CD4-positive, CD25-positive, alpha-beta regulatory T cell (primary cell): Measurements from ENCODE around the gene ITGA11. TPM values are rescaled to one million over a fixed set of nuclear protein-coding genes. Genes with fewer than 3 reads are reported as not detected.

ENCODE experiments used
- ATAC-seq, 2 donors: fragments of 150-1000 bp; cut with Tn5 transposase; one replicate each; pipeline ENCODE4 v1.10.0; 2021; ENCODE audit warnings: low read depth in 2 of 2, moderate number of reproducible peaks in 2 of 2, moderate library complexity in 1 of 2
- DNase-seq, 3 donors: peaks; one replicate each; pipeline versions ENCODE4 v3.0.0 to v3.0.0-alpha.2; 2012 to 2022; ENCODE audit warnings: mixed read lengths in 1 of 3
- H3K27ac ChIP-seq: one replicate; pipeline ENCODE4 v1.7.0; 2013; ENCODE audit warnings: mild to moderate bottlenecking, low read length; ENCODE audit not compliant: insufficient read depth, poor library complexity, severe bottlenecking
- H3K27me3 ChIP-seq: one replicate; pipeline ENCODE4 v1.7.0; 2013; ENCODE audit warnings: low read length; ENCODE audit not compliant: control insufficient read depth, insufficient read depth
- H3K36me3 ChIP-seq: one replicate; pipeline ENCODE4 v1.7.0; 2013; ENCODE audit warnings: mild to moderate bottlenecking, low read length, moderate library complexity; ENCODE audit not compliant: control insufficient read depth, insufficient read depth
- H3K4me1 ChIP-seq: 2 replicates; pipeline ENCODE4 v1.7.0; 2013; ENCODE audit warnings: mild to moderate bottlenecking, low read length; ENCODE audit not compliant: insufficient read depth, control insufficient read depth, poor library complexity, severe bottlenecking
- H3K4me3 ChIP-seq: one replicate; pipeline ENCODE4 v1.7.0; 2013; ENCODE audit warnings: low read depth, mild to moderate bottlenecking, low read length, moderate library complexity
- H3K9me3 ChIP-seq, 2 experiments: 1 replicate in 1 of 2; 2 replicates in 1 of 2; pipeline ENCODE4 v1.7.0; 2013; ENCODE audit warnings: low read length in 2 of 2, mild to moderate bottlenecking in 1 of 2, moderate library complexity in 1 of 2; ENCODE audit not compliant: control insufficient read depth in 2 of 2
- H3K27ac Mint-ChIP-seq, 3 donors: one replicate each; pipeline ENCODE4 v1.8.0; 2020 to 2022; ENCODE audit warnings: mild to moderate bottlenecking in 3 of 3, mixed read lengths in 3 of 3, moderate library complexity in 2 of 3
- H3K27me3 Mint-ChIP-seq: one replicate; pipeline ENCODE4 v1.8.0; 2022; ENCODE audit warnings: mild to moderate bottlenecking, mixed read lengths
- H3K36me3 Mint-ChIP-seq: one replicate; pipeline ENCODE4 v1.8.0; 2020; ENCODE audit warnings: mixed read lengths
- H3K4me1 Mint-ChIP-seq, 4 donors: one replicate each; pipeline ENCODE4 v1.8.0; 2020 to 2022; ENCODE audit warnings: mixed read lengths in 4 of 4, mild to moderate bottlenecking in 1 of 4
- H3K4me3 Mint-ChIP-seq, 4 donors: one replicate each; pipeline ENCODE4 v1.8.0; 2020 to 2022; ENCODE audit warnings: mild to moderate bottlenecking in 4 of 4, mixed read lengths in 4 of 4, moderate library complexity in 3 of 4
- H3K9me3 Mint-ChIP-seq, 7 donors: one replicate each; pipeline ENCODE4 v1.8.0; 2020 to 2022; ENCODE audit warnings: mixed read lengths in 7 of 7, mild to moderate bottlenecking in 3 of 7, moderate library complexity in 2 of 7
- polyA plus RNA-seq, 4 donors: library from polyadenylated mRNA; unstranded; fragments of 300-500 nt; fragmentation: Illumina TruSeq; gene quantifications; one replicate each; pipeline ENCODE4 v1.2.3, GENCODE V29; 2021
- total RNA-seq: library from RNA; stranded (reverse); gene quantifications from one replicate; pipeline ENCODE4 v1.2.3, GENCODE V29; 2022

Gene ITGA11
- total and polyA plus RNA-seq, 5 donors from 2014 or later = 0.02 to 0.05 TPM; not detected in 3

- Histone ChIP-seq H3K27me3 (no peaks in the 10 kb centered on the region), H3K27ac (no peak overlapping the region), H3K4me3 (no peak overlapping the region), H3K4me1 (no peaks in the 10 kb centered on the region), H3K9me3 (no peaks in the 10 kb centered on the region), H3K36me3 (no peaks in the 10 kb centered on the region)
- Mint-ChIP-seq H3K4me3 (no peak overlapping the region), H3K9me3 (peaks cover 0 to 3% (median 0%) of the 10 kb centered on the region in 7 donors), H3K27ac (no peak overlapping the region), H3K27me3 (peaks cover 11% of the 10 kb centered on the region), H3K36me3 (no peaks in the 10 kb centered on the region), H3K4me1 (no peaks in the 10 kb centered on the region)
- ATAC-seq (no peak), DNase-seq (no peak)
Measured at GRCh38 chr15:68341760-68342725, 89.9 kb downstream of the ITGA11 start.

GRCh38 chr15:68340726-68341671 is 91.0 kb downstream of the ITGA11 start:
- Mint-ChIP-seq H3K9me3 (peaks cover 0 to 3% (median 0%) of the 10 kb centered on the region in 7 donors), H3K4me3 (no peak overlapping the region), H3K4me1 (no peaks in the 10 kb centered on the region), H3K27ac (no peak overlapping the region), H3K27me3 (peaks cover 6% of the 10 kb centered on the region), H3K36me3 (no peaks in the 10 kb centered on the region)
- no peak for ATAC-seq
- Histone ChIP-seq H3K36me3 (no peaks in the 10 kb centered on the region), H3K4me3 (no peak overlapping the region), H3K9me3 (no peaks in the 10 kb centered on the region), H3K27me3 (no peaks in the 10 kb centered on the region), H3K4me1 (no peaks in the 10 kb centered on the region), H3K27ac (no peak overlapping the region)
- no peak for DNase-seq

GRCh38 chr15:68339481-68339880 is 92.5 kb downstream of the ITGA11 start:
- Histone ChIP-seq H3K27me3 (no peaks in the 10 kb centered on the region), H3K4me1 (no peaks in the 10 kb centered on the region), H3K9me3 (no peaks in the 10 kb centered on the region), H3K27ac (no peak overlapping the region), H3K4me3 (no peak overlapping the region), H3K36me3 (no peaks in the 10 kb centered on the region)
- ATAC-seq (no peak), DNase-seq (no peak)
- Mint-ChIP-seq H3K4me3 (no peak overlapping the region), H3K27ac (no peak overlapping the region), H3K9me3 (peaks cover 0 to 1% (median 0%) of the 10 kb centered on the region in 7 donors), H3K4me1 (no peaks in the 10 kb centered on the region), H3K27me3 (peaks cover 6% of the 10 kb centered on the region), H3K36me3 (no peaks in the 10 kb centered on the region)

- H3K27me3 ChIP-seq = no peaks in the 10 kb centered on the region
- no peaks in the 10 kb centered on the region for H3K36me3 ChIP-seq
- H3K9me3 ChIP-seq = no peaks in the 10 kb centered on the region
- Mint-ChIP-seq H3K4me3 (no peak overlapping the region), H3K4me1 (peaks cover 0 to 2% (median 0%) of the 10 kb centered on the region in 4 donors), H3K36me3 (no peaks in the 10 kb centered on the region), H3K9me3 (peaks cover 0 to 2% (median 0%) of the 10 kb centered on the region in 7 donors), H3K27ac (no peak overlapping the region), H3K27me3 (peaks cover 6% of the 10 kb centered on the region)
- DNase-seq = no peak
- ATAC-seq = no peak
- H3K4me1 ChIP-seq = no peaks in the 10 kb centered on the region
- H3K27ac ChIP-seq = no peak overlapping the region
- H3K4me3 ChIP-seq = no peak overlapping the region
Measured at GRCh38 chr15:68337826-68338225, 94.1 kb downstream of the ITGA11 start.

GRCh38 chr15:68336516-68336915 is 95.4 kb downstream of the ITGA11 start:
- no peaks in the 10 kb centered on the region for H3K9me3 ChIP-seq
- H3K4me3 Mint-ChIP-seq = no peak overlapping the region
- H3K27ac Mint-ChIP-seq = no peak overlapping the region
- no peak for ATAC-seq
- H3K4me1 ChIP-seq = no peaks in the 10 kb centered on the region
- H3K27me3 ChIP-seq = no peaks in the 10 kb centered on the region
- no peaks in the 10 kb centered on the region for H3K36me3 ChIP-seq
- H3K36me3 Mint-ChIP-seq = no peaks in the 10 kb centered on the region
- H3K27ac ChIP-seq = no peak overlapping the region
- no peaks in the 10 kb centered on the region for H3K27me3 Mint-ChIP-seq
- peaks cover 0 to 2% (median 0%) of the 10 kb centered on the region in 4 donors for H3K4me1 Mint-ChIP-seq
- DNase-seq = no peak
- no peak overlapping the region for H3K4me3 ChIP-seq
- peaks cover 0 to 2% (median 0%) of the 10 kb centered on the region in 7 donors for H3K9me3 Mint-ChIP-seq

GRCh38 chr15:68335655-68336054 is 96.3 kb downstream of the ITGA11 start:
- Mint-ChIP-seq H3K9me3 (peaks cover 0 to 2% (median 0%) of the 10 kb centered on the region in 7 donors), H3K4me1 (peaks cover 0 to 2% (median 0%) of the 10 kb centered on the region in 4 donors), H3K27me3 (no peaks in the 10 kb centered on the region), H3K4me3 (no peak overlapping the region), H3K36me3 (no peaks in the 10 kb centered on the region), H3K27ac (no peak overlapping the region)
- Histone ChIP-seq H3K27me3 (no peaks in the 10 kb centered on the region), H3K4me3 (no peak overlapping the region), H3K36me3 (no peaks in the 10 kb centered on the region), H3K9me3 (no peaks in the 10 kb centered on the region), H3K27ac (no peak overlapping the region), H3K4me1 (no peaks in the 10 kb centered on the region)
- DNase-seq (no peak), ATAC-seq (no peak)

- Histone ChIP-seq H3K4me1 (no peaks in the 10 kb centered on the region), H3K36me3 (no peaks in the 10 kb centered on the region), H3K27me3 (no peaks in the 10 kb centered on the region), H3K9me3 (no peaks in the 10 kb centered on the region), H3K4me3 (no peak overlapping the region), H3K27ac (no peak overlapping the region)
- no peak for DNase-seq
- Mint-ChIP-seq H3K4me3 (no peak overlapping the region), H3K27ac (no peak overlapping the region), H3K36me3 (no peaks in the 10 kb centered on the region), H3K27me3 (no peaks in the 10 kb centered on the region), H3K4me1 (peaks cover 0 to 2% (median 0%) of the 10 kb centered on the region in 4 donors), H3K9me3 (peaks cover 0 to 2% (median 0%) of the 10 kb centered on the region in 7 donors)
- no peak for ATAC-seq
Measured at GRCh38 chr15:68335251-68335650, 96.7 kb downstream of the ITGA11 start.
